Measurements from ENCODE around the gene TLDC2. TPM values are rescaled to one million over a fixed set of nuclear protein-coding genes. Genes with fewer than 3 reads are reported as not detected.

Gene TLDC2
- total and polyA plus RNA-seq, 2 of the 8 experiments (the other 6 are each of a cell fraction or from before 2014, with no cell fraction given) = 0.29 to 0.34 TPM

GRCh38 chr20:36845288-36845971 lies 30.5 kb upstream of the TLDC2 start (continued):
- TF ChIP-seq TAF1 (IDR thresholded peaks at IDR 0.05; ENCODE audit: low read depth, low read length) (no peak), CTCF (IDR thresholded peaks at IDR 0.05; ENCODE audit: control extremely low read depth in 1 of 3, insufficient read depth in 1 of 3, low read depth in 1 of 3, low read length in 3 of 3) (no peak), POU5F1 (IDR thresholded peaks at IDR 0.05; ENCODE audit: low read depth, low read length) (no peak), SIRT6 (IDR thresholded peaks at IDR 0.05; ENCODE audit: low read length) (no peak), HDAC6 (IDR thresholded peaks at IDR 0.05; ENCODE audit: low read depth, low read length) (no peak), NANOG (IDR thresholded peaks at IDR 0.05; ENCODE audit: insufficient read depth, low read depth, low read length, poor library complexity, severe bottlenecking) (no peak), SIN3A (conservative IDR thresholded peaks at IDR 0.05 in 1 of 2, IDR thresholded peaks at IDR 0.05 in 1 of 2; ENCODE audit: low read depth in 1 of 2, low read length in 2 of 2) (no peak)
- TF ChIP-seq, protein P1, sequence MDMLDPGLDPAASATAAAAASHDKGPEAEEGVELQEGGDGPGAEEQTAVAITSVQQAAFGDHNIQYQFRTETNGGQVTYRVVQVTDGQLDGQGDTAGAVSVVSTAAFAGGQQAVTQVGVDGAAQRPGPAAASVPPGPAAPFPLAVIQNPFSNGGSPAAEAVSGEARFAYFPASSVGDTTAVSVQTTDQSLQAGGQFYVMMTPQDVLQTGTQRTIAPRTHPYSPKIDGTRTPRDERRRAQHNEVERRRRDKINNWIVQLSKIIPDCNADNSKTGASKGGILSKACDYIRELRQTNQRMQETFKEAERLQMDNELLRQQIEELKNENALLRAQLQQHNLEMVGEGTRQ (IDR thresholded peaks at IDR 0.05; ENCODE audit: low read length) = no peak

Measured in H1 (cell line).